Measurements from ENCODE around the gene PZP. TPM values are rescaled to one million over a fixed set of nuclear protein-coding genes. Genes with fewer than 3 reads are reported as not detected.

The PZP gene
- total RNA-seq, 1 donor from 2014 or later = not detected

- Mint-ChIP-seq H3K36me3 (ENCODE audit: low read depth, unreplicated experiment) (no peaks in the 10 kb centered on the region), H3K4me3 (ENCODE audit: unreplicated experiment) (no peak overlapping the region), H3K4me1 (ENCODE audit: low read depth, unreplicated experiment) (peaks cover 12% of the 10 kb centered on the region), H3K9me3 (ENCODE audit: unreplicated experiment) (no peaks in the 10 kb centered on the region), H3K27ac (ENCODE audit: unreplicated experiment) (no peak overlapping the region), H3K27me3 (ENCODE audit: low read depth, unreplicated experiment) (no peaks in the 10 kb centered on the region)
- Histone ChIP-seq H3K27ac (ENCODE audit: low read depth, low read length) (no peak overlapping the region), H4K20me1 (ENCODE audit: insufficient read depth, low read length) (no peaks in the 10 kb centered on the region), H3K79me2 (ENCODE audit: insufficient read depth, low read length) (no peaks in the 10 kb centered on the region), H3K4me1 (ENCODE audit: insufficient read depth, low read length) (no peaks in the 10 kb centered on the region), H3K4me3 (ENCODE audit: insufficient read depth, low read depth, low read length) (no peak overlapping the region), H3K27me3 (ENCODE audit: insufficient read depth, low read length) (no peaks in the 10 kb centered on the region), H3K36me3 (ENCODE audit: insufficient read depth, low read length) (no peaks in the 10 kb centered on the region), H3K9me3 (ENCODE audit: insufficient read depth, low read depth, low read length) (no peaks in the 10 kb centered on the region), H3K9ac (ENCODE audit: low read length) (no peak overlapping the region), H3K4me2 (ENCODE audit: low read length) (no peak overlapping the region), H2AFZ (ENCODE audit: low read depth, low read length) (no peak overlapping the region)
- TF ChIP-seq, protein P1, sequence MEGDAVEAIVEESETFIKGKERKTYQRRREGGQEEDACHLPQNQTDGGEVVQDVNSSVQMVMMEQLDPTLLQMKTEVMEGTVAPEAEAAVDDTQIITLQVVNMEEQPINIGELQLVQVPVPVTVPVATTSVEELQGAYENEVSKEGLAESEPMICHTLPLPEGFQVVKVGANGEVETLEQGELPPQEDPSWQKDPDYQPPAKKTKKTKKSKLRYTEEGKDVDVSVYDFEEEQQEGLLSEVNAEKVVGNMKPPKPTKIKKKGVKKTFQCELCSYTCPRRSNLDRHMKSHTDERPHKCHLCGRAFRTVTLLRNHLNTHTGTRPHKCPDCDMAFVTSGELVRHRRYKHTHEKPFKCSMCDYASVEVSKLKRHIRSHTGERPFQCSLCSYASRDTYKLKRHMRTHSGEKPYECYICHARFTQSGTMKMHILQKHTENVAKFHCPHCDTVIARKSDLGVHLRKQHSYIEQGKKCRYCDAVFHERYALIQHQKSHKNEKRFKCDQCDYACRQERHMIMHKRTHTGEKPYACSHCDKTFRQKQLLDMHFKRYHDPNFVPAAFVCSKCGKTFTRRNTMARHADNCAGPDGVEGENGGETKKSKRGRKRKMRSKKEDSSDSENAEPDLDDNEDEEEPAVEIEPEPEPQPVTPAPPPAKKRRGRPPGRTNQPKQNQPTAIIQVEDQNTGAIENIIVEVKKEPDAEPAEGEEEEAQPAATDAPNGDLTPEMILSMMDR (IDR thresholded peaks at IDR 0.05; ENCODE audit: insufficient read depth, low read depth, low read length) = no peak
- no peak for TF ChIP-seq EZH2 (IDR thresholded peaks at IDR 0.05; ENCODE audit: insufficient read depth, low read length)
- FAIRE-seq (no peak), DNase-seq (ENCODE audit: low read depth) (no peak)
These were observed 94.8 kb downstream of the PZP start for GRCh38 chr12:9113296-9113986.

GRCh38 chr12:9112076-9112853 lies 95.9 kb downstream of the PZP start:
- H3K79me2 ChIP-seq (ENCODE audit: insufficient read depth, low read length) = no peaks in the 10 kb centered on the region
- Mint-ChIP-seq H3K9me3 (ENCODE audit: unreplicated experiment) (no peaks in the 10 kb centered on the region), H3K27ac (ENCODE audit: unreplicated experiment) (no peak overlapping the region), H3K36me3 (ENCODE audit: low read depth, unreplicated experiment) (no peaks in the 10 kb centered on the region), H3K27me3 (ENCODE audit: low read depth, unreplicated experiment) (no peaks in the 10 kb centered on the region), H3K4me1 (ENCODE audit: low read depth, unreplicated experiment) (peaks cover 9% of the 10 kb centered on the region), H3K4me3 (ENCODE audit: unreplicated experiment) (no peak overlapping the region)
- H3K27me3 ChIP-seq (ENCODE audit: insufficient read depth, low read length) = no peaks in the 10 kb centered on the region
- H3K4me1 ChIP-seq (ENCODE audit: insufficient read depth, low read length) = no peaks in the 10 kb centered on the region
- H4K20me1 ChIP-seq (ENCODE audit: insufficient read depth, low read length) = no peaks in the 10 kb centered on the region
- no peak for FAIRE-seq
- no peak overlapping the region for H3K4me2 ChIP-seq (ENCODE audit: low read length)
- H3K27ac ChIP-seq (ENCODE audit: low read depth, low read length) = no peak overlapping the region
- H3K9me3 ChIP-seq (ENCODE audit: insufficient read depth, low read depth, low read length) = no peaks in the 10 kb centered on the region
- no peak for TF ChIP-seq EZH2 (IDR thresholded peaks at IDR 0.05; ENCODE audit: insufficient read depth, low read length)
- TF ChIP-seq, protein P1 (IDR thresholded peaks at IDR 0.05; ENCODE audit: insufficient read depth, low read depth, low read length) = no peak
- H3K36me3 ChIP-seq (ENCODE audit: insufficient read depth, low read length) = no peaks in the 10 kb centered on the region
- H3K9ac ChIP-seq (ENCODE audit: low read length) = no peak overlapping the region
- DNase-seq (ENCODE audit: low read depth) = no peak
- no peak overlapping the region for H2AFZ ChIP-seq (ENCODE audit: low read depth, low read length)
- H3K4me3 ChIP-seq (ENCODE audit: insufficient read depth, low read depth, low read length) = no peak overlapping the region

DNA sequence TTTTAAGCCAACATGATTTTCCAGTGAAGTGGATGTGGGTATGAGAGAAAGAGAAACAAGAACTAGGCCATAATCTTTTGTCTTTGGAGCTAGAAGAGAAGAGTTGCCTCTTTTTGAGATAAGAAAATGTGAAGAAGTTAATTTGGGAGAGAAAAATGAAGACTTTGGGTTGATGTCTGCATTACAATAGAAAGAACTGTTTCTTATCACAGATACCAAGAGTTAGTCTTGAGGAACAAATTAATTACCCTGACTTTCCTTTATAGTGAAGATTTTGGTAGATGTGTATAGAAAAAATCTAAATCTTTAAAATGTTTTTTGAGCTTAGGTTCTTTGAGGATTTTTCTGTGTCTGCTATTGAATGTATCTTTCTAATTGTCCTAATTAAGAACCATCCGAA lies 96.7 kb downstream of the PZP start:
- Histone ChIP-seq H2AFZ (ENCODE audit: low read depth, low read length) (no peak overlapping the region), H3K9me3 (ENCODE audit: insufficient read depth, low read depth, low read length) (no peaks in the 10 kb centered on the region), H3K27me3 (ENCODE audit: insufficient read depth, low read length) (no peaks in the 10 kb centered on the region), H3K36me3 (ENCODE audit: insufficient read depth, low read length) (no peaks in the 10 kb centered on the region), H3K79me2 (ENCODE audit: insufficient read depth, low read length) (no peaks in the 10 kb centered on the region), H3K9ac (ENCODE audit: low read length) (no peak overlapping the region), H3K4me2 (ENCODE audit: low read length) (no peak overlapping the region), H3K4me3 (ENCODE audit: insufficient read depth, low read depth, low read length) (no peak overlapping the region), H3K27ac (ENCODE audit: low read depth, low read length) (no peak overlapping the region), H4K20me1 (ENCODE audit: insufficient read depth, low read length) (no peaks in the 10 kb centered on the region), H3K4me1 (ENCODE audit: insufficient read depth, low read length) (no peaks in the 10 kb centered on the region)
- Mint-ChIP-seq H3K4me1 (ENCODE audit: low read depth, unreplicated experiment) (peaks cover 9% of the 10 kb centered on the region), H3K4me3 (ENCODE audit: unreplicated experiment) (no peak overlapping the region), H3K27ac (ENCODE audit: unreplicated experiment) (no peak overlapping the region), H3K9me3 (ENCODE audit: unreplicated experiment) (no peaks in the 10 kb centered on the region), H3K27me3 (ENCODE audit: low read depth, unreplicated experiment) (no peaks in the 10 kb centered on the region), H3K36me3 (ENCODE audit: low read depth, unreplicated experiment) (no peaks in the 10 kb centered on the region)
- TF ChIP-seq, protein P1 (IDR thresholded peaks at IDR 0.05; ENCODE audit: insufficient read depth, low read depth, low read length) = no peak
- TF ChIP-seq EZH2 (IDR thresholded peaks at IDR 0.05; ENCODE audit: insufficient read depth, low read length) = no peak
- FAIRE-seq (no peak), DNase-seq (ENCODE audit: low read depth) (no peak)

All from astrocyte (in vitro differentiated cells and primary cell).